ENCODE results near the gene GSTM4. TPM values are rescaled to one million over a fixed set of nuclear protein-coding genes. Genes with fewer than 3 reads are reported as not detected.

GSTM4 gene
- total RNA-seq, 1 experiment from 2014 or later, result 11.9 TPM

GRCh38 chr1:109637446-109637845 lies 18.5 kb upstream of the GSTM4 start:
- intact Hi-C loops (cut with micrococcal nuclease; ENCODE audit: unreplicated experiment), result no loop called here
- H3K4me1 Mint-ChIP-seq (ENCODE audit: low read depth, unreplicated experiment), result peaks cover 9% of the 10 kb centered on the region
- H3K9me3 ChIP-seq, result no peaks in the 10 kb centered on the region
- BruUV-seq (replicated peaks), result no TSS peak
- no peak overlapping the region for H3K4me3 Mint-ChIP-seq (ENCODE audit: unreplicated experiment)
- TF ChIP-seq CTCF (IDR thresholded peaks at IDR 0.05; ENCODE audit: insufficient read depth in 1 of 2, low read depth in 1 of 2, low read length in 1 of 2, severe bottlenecking in 1 of 2, unreplicated experiment in 1 of 2), result no peak
- H3K27ac Mint-ChIP-seq (ENCODE audit: unreplicated experiment), result no peak overlapping the region
- no peak for DNase-seq
- no peaks in the 10 kb centered on the region for H3K9me3 Mint-ChIP-seq (ENCODE audit: unreplicated experiment)
- ChIA-PET POLR2A (interaction anchor here (2.2 kb wide), 1 partner anchor 89 kb away, joined by 7 read pairs; the partner anchor contains the start of gene GNAI3), CTCF (interaction anchor here (0.7 kb wide), 1 partner anchor 159 kb away, joined by 3 read pairs; no protein-coding TSS in a partner anchor)
- H3K36me3 Mint-ChIP-seq (ENCODE audit: insufficient read depth, unreplicated experiment), result peaks cover 11% of the 10 kb centered on the region
- no peaks in the 10 kb centered on the region for H3K36me3 ChIP-seq (ENCODE audit: control insufficient read depth, insufficient read depth, low read length)
- H3K27me3 Mint-ChIP-seq (ENCODE audit: insufficient read depth, unreplicated experiment), result no peaks in the 10 kb centered on the region
- H3K4me1 ChIP-seq, result peaks cover 8% of the 10 kb centered on the region
- H3K4me3 ChIP-seq (ENCODE audit: low read depth, low read length), result no peak overlapping the region
- H3K27me3 ChIP-seq (replicated peaks; ENCODE audit: control insufficient read depth, insufficient read depth, low read length), result no peaks in the 10 kb centered on the region

DNA sequence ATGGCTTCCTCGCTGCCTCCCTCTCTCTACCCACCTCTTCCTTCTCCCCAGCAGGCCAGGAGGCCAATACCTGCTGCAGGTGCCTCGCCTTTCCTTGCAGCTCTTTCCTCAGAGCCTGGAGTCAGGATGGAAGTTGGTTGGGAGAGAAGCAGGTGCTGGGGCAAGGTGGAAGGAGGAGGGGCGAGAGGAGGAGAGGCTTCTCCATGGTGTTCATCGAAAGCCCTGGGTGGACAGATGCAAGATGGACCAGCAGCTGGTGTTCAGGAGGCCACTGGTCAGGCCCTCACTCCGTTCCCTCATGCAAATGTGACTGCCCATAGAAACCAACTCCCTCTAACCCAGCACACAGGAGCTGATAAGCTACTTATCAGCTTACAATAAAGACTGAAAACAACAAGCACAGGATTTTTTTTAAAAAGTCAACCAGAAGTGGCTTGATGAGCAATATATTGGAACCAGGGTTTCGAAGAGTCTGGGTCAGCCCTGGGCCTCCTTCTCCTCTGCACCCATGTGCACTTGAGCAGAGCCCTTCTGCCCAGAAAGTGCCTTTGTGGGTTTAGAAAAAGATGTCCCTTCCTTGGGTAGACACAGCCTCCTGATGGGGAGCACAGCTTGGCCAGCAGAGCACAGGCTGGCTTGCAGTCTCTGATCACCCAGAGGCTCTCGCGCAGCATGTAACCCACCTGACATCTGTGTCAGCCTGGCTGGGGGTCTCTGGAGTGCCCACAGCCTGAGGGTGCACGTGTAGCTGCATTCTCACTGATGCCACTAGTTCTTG lies 16.6 kb upstream of the GSTM4 start:
- BruUV-seq (replicated peaks), result no TSS peak
- POLR2A ChIA-PET, result interaction anchor here (2.2 kb wide), 1 partner anchor 91 kb away, joined by 7 read pairs; the partner anchor contains the start of gene GNAI3

More for the DNA sequence above, 16.6 kb upstream of the GSTM4 start:
- no peak for TF ChIP-seq CTCF (IDR thresholded peaks at IDR 0.05; ENCODE audit: insufficient read depth in 1 of 2, low read depth in 1 of 2, low read length in 1 of 2, severe bottlenecking in 1 of 2, unreplicated experiment in 1 of 2)
- intact Hi-C loops (cut with micrococcal nuclease; ENCODE audit: unreplicated experiment), result no loop called here
- Mint-ChIP-seq H3K4me3 (ENCODE audit: unreplicated experiment) (no peak overlapping the region), H3K27me3 (ENCODE audit: insufficient read depth, unreplicated experiment) (no peaks in the 10 kb centered on the region), H3K36me3 (ENCODE audit: insufficient read depth, unreplicated experiment) (peaks cover 6% of the 10 kb centered on the region), H3K9me3 (ENCODE audit: unreplicated experiment) (no peaks in the 10 kb centered on the region), H3K27ac (ENCODE audit: unreplicated experiment) (no peak overlapping the region), H3K4me1 (ENCODE audit: low read depth, unreplicated experiment) (peaks cover 9% of the 10 kb centered on the region)
- Histone ChIP-seq H3K27me3 (replicated peaks; ENCODE audit: control insufficient read depth, insufficient read depth, low read length) (no peaks in the 10 kb centered on the region), H3K36me3 (ENCODE audit: control insufficient read depth, insufficient read depth, low read length) (no peaks in the 10 kb centered on the region), H3K4me1 (peaks cover 8% of the 10 kb centered on the region), H3K4me3 (ENCODE audit: low read depth, low read length) (no peak overlapping the region), H3K9me3 (no peaks in the 10 kb centered on the region)
- no peak for DNase-seq
- CTCF ChIA-PET, result interaction anchor here (0.8 to 3.2 kb wide), 10 partner anchors 11 to 372 kb away, joined by 3 to 26 read pairs (median 6); partner anchors contain the start of genes AHCYL1 and GSTM4
